HG03280 (cell line): Measurements from ENCODE around the gene TMEM150C.

Source experiments
- ATAC-seq: cut with Tn5 transposase; IDR thresholded peaks from one replicate; pipeline ENCODE4 v1.9.1; 2021; ENCODE audit warnings: mild to moderate bottlenecking, moderate library complexity; ENCODE audit not compliant: unreplicated experiment

TMEM150C gene

DNA sequence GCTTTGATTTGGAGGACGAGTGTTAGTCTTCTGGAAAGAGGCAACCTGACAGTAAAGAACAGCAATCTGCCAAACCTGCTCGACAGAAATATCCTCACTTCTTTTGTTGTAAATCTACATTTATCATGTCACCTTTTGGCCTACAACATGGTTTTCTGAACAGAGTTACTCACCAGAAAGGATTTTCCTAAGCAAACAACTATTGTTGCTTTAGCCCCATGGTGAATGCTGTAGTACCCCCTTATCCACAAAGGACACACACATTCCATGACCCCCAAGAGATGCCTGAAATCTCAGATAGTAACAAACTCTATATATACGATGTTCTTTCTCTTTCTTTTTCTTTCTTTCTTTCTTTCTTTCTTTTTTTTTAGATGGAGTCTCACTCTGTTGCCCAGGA is 42.7 kb downstream of the TMEM150C start:
- ATAC-seq, result no peak

DNA sequence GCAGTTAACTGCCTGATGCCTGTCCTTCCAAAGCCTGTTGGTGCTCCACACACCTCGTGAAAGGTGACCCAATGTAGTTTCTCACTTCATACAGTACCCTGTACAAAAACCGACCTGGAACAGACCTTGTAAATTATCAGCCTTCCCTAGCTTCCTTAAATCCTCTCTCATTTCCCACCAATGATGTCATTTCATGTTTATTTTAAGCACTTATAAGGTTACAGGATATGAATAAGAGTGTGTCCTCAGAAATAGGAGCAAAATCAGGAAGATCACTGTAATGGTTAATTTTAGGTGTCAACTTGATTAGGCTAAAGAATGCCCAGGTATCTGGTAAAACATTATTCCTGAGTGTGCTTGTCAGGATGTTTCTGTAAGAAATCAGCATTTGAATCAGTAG is 44.7 kb downstream of the TMEM150C start:
- no peak for ATAC-seq

DNA sequence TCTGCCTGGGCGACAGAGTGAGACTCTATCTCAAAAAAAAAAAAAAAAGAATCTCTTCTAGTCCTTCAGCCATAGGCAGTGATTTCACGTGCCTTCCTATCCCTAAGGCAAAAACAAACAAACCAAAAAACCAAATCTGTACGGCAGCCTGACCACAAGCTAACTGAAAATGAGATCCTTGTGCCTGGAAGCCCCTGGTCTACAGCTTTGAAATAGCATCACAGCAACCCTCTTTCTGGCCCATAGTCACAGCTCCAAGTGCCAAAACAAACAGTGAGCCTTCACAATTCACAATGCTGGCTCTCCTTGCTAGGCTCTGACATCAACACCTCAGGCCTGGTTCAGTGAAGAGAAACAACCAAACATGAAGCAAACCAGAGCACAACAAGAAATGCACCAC is 46.1 kb downstream of the TMEM150C start:
- ATAC-seq, result no peak

DNA sequence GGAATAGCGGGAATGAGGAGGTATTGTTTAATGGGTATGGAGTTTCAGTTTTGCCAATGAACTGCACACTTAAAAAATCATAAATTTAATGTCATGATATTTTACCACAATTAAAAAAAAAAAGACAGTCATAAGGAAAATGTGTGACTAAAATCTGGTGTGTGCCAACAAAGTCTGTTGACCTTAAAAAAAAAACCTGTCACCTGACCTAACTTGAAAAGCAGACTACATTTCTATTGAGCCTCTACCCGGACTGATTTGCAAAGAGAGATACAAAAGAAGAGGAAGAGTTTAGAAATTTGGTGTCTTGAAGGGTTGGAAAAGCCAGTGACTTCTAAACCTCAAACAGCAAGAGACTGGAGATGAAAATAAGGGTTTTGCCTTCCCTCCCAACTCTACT is 48.4 kb downstream of the TMEM150C start:
- ATAC-seq, result no peak

DNA sequence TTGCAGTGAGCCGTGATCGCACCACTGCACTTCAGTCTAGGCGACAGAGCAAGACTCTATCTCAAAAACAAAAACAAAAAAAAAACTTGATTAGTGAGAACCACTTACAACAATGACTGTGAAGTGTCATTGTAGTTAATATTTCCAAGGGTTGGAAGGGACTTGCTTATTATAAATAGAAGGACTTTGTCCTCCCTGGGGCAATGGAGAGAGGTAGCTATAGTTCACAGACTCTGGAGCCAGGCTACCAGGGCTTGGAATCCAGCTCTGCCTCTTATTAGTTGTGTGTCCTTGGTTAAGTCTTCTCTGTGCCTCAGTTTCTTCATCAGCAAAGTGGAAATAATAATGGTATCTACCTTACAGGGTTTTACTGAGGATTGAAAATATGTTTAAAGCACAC is 51.6 kb downstream of the TMEM150C start:
- no peak for ATAC-seq

DNA sequence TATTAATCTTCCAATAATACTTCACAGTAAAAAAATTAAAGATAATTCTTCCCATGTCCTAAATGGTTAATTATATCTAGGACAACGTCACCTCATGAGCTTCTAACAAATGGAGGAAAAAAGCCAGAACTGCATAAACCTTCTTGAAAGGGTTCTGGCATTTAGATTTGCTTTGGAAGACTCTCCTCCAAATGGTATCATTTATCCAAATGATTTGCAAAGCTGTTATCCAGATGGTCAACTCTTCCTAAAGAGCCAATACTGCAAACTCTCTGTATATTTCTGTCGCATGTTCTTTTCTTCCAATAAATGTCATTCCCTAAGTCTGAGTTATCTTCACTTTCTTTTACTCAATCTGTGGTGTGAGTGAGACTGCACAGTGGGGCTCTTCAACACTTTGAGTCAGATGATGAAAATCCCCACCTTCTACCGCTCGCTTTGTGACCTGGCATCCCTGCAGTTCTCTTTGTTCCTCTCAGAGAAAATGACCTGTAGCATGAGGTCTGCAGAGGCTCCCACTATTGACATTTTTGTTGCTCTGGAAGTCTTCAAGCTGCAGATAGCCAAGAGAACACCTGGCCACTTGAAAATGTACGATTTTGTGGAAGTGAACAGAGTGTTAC is 52.9 kb downstream of the TMEM150C start:
- ATAC-seq, result no peak

DNA sequence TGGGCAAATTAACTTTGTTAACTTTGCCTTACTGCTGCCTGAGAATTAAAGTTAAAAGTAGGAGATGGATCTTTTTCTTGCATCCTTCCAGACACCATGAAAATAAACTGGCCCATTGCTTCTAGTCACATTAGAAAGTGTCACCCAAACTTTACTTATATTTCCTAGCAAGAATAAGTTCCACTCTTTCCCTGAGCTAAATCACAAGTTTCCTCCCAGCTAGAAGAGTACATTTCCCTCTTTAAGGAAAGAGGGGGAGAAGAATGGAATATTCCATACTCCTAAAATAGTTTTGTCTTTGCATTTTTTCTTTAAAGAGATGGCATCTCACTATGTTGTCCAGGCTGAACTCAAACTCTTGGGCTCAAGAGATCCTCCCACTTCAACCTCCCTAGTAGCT is 53.8 kb downstream of the TMEM150C start:
- ATAC-seq, result no peak

DNA sequence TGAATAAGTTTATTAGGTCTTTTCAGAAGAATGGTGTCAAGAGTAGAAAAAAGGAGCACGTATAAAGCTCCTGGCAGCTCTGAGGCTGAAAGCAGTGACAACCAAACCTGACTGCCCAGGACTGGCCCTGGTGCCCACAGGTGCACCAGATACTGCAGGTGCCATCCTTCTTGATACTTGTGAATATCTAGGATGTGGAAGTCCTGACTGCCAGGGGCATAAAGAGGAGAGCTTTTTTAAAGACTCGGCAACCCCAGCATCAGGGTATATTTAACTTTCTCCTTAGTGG is 60.7 kb downstream of the TMEM150C start:
- no peak for ATAC-seq

DNA sequence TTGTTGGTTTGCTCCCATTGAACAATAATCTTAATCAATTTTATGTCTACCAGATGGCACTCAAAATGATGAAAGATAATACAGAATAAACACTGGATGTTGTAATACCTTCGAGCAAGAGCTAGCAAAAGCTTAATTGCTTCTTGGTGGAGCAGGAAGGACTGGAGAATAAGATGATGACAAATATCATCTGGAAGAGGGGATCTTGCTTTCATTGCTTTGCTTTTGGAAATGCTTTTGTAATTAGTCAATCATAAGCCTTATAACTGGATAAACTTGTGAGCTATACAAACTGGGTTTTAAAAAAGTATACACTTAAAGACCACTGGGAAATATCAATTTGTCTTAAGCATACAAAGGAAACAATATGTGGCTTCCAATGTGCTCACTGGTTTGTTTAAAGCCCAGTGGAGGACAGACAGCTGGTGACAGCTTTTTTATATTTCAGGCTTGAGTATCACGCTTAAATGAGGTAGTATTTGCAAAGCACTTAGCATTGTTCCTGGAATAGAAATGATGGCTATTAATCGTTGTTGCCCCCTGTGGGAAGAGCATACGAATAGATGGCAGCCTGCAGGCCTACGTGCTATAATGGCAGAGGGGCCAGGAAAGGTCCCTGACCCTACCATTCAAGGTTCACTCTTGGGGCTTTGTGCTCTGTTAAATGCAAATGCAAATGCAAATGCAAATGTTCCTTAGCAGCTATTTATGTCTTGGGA is 61.2 kb downstream of the TMEM150C start:
- ATAC-seq, result no peak

DNA sequence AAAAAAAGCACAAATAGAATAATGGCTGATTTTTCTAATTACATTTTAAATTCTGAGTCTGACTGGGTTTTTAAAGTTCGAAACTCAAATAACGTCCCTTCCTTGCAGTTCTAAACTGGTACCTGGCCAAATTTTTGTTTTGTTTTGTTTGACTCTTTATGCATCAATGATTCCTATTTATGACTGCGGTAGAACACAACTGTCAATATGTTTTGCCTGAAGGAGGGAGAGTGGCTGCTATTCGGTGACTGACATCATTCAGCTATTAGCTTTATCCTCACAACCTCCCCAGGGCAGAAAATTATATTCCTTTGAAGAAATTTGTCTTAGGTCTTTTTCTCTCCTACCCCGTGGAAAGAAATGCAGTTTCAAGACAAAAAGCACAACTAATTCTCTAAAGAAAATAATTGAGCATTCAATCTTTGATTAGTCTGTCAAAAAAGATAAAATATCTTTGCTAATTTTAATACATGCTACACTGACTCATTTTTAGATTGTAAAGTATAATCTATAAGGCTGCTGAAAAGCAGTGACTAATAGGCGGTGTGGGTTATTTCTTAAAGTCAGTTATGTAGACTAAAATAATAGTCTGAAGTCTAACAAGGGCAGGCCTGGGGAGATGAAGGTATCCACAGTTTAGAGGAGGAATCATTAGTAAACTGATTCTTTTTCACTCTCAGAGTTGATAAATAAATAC is 61.9 kb downstream of the TMEM150C start:
- no peak for ATAC-seq

DNA sequence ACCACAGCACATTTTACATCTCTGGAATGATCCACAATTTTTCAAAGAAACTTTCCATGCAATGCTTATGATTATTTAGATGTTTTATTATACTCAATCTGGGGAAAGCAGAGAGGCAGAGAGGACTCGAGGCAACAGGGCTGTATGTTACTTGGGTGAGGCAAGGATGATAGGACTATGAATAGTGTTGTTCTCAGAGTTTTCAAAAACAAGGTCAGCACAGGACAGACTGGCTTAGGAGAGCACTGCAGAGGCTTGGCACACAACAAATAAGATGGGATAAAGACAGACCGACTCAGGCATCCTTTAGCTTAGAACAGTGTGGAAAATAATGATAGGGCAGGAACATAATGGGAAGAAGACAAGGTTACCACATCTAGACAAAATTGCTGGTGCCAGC is 65.4 kb downstream of the TMEM150C start:
- no peak for ATAC-seq

DNA sequence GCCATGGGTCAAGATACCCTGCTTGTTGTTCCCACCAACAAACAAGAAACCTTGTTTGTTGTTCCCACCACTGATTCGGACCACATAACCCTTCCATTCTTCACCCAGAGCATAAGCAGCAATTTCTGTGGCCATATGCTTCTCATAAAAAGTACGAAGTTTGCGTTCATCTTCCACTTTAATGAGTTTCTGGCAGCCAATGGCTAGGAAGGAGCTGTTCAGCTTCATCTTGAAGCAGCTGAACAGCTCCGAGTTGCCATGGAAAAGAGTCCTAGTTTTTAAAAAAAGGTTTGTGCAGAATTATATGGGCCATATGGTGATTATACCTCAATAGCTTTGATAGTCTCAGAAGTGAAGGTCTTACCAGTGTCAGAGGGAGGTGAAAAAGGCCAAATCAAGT is 66.1 kb downstream of the TMEM150C start:
- ATAC-seq, result no peak

DNA sequence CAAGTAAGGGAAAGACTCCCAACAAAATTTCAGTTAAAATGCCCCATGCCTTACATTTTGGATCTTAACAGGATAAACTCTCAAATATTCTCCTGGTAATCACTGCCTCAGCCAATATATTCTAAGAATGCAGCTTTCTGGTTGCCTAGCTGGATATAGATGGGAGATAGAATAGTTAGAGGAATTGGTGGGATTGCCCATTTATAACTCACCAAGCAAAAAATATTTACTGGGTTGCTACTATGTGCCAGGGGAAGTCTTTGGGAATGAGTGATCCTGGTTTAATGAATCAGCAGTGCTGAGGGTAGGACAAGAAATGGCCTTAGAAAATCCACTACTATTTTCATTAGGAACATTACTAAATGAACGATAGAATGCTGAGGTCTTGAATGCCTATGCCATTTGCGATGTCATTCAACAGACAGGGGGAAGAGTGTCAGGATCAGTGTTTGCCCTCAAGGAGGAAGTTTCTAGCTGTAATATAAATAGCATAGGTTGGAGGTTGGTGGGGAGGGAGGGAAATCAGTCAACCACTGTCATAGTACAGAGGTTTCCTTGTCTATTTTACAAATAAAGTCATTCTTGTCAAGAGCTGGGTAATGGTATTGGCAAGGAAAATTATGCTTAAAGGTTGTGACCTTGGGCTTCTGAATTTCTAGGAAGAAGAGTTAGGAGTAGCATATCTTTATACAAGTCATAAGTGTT is 67.9 kb downstream of the TMEM150C start:
- ATAC-seq, result no peak

DNA sequence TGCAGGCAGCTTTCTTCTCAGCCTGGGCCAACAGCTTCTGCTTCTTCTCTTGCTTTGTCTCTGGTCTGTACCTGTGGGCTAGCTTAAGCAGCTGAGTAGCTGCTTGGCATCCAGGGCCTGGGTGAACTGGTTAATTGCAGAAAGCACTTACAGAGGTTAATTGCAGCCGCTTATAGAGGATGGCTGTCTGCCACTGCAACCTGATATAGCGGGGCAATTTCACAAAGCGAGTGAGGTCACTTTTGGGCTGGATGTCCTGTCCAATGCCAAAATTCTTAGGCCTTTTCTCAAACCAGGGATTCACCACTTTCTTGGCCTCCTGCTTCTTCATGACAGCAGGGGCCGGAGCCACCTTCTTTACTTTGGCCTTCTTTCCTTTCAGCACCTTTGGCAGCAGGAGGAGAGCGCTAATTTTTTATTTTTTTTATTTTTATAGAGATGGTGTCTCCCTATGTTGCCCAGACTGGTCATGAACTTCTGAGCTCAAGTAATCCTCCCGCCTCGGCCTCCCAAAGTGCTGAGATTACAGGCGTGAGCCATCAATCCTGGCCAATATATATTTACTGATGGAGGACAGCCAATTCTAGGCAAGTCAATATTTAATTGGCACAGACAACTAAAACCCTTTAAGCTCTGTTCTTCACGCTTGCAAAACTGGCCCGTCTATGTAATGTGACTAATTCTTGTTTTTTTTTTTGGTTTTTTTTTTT is 70.4 kb downstream of the TMEM150C start:
- ATAC-seq, result no peak

DNA sequence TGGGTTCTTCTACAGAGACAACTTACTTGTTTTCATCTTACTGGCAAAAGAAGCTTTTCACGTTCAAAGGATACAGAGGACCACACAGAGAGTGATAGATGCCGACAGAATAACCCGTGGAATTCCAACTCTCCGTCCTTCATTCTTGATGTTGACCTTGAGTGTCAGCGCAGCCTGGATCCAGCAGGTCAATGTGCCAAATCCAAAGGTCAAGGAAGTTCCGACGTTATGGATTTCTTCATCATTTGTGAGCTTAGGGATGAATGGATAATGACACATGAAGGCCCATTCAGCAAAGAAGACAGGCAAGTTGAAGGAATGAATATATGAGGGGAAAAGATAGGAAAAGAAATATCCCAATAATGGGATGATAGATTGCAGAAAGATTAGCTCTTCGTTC is 71.8 kb downstream of the TMEM150C start:
- ATAC-seq, result no peak

DNA sequence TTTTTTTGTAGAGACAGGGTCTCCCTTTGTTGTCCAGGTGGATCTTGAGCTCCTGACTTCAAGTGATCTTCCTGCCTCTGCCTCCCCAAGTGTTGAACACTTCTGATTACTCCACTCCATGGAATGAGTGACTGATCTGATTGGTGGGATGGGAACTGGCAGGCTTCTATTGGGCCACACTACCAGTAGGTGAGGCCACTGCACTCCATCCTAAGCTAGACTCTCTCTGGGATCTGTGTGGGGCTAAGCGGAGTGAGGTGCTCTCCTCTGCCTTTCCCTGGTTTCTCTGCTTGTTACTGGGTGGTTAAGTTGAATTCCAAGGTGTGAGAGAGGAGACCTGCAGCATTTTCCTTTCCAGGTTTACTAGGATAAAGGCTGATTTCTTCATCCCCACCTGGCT is 72.7 kb downstream of the TMEM150C start:
- no peak for ATAC-seq

DNA sequence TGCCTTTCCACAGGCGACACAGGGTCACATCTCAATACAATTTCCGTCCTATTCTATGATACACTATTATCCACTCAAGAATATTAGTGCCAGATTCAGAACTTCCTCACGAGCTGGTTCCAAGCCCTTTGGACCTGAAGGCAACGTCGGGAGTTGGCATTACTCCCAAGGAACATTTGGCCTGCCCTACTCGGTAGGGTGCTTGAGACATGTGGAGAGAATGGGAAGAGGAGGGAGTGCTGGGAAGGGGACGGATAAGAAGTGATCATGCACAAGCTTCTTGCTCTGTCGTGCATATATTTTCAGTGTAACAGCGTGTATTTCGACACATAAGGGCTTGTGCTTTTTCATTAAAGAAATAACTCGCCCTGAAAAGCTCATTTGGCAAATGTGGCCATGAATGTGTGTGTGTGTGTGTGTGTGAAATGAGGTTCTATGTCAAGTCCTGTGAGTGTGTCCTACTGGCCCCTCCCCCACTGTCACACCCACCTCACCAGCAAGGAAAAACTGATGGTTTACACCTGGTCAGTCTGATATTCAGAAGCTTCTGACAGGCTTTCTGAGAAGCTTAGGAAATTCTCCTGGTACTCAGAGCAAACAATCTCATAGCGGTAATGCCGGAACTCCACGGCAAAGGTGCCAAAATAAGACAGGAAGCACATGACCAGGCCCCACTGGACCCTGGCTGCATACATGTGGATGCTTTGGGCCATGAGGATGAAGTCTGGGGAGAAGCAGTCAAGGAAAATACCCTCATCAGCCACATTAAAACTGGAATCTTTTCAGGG is 76.6 kb downstream of the TMEM150C start:
- ATAC-seq, result no peak

DNA sequence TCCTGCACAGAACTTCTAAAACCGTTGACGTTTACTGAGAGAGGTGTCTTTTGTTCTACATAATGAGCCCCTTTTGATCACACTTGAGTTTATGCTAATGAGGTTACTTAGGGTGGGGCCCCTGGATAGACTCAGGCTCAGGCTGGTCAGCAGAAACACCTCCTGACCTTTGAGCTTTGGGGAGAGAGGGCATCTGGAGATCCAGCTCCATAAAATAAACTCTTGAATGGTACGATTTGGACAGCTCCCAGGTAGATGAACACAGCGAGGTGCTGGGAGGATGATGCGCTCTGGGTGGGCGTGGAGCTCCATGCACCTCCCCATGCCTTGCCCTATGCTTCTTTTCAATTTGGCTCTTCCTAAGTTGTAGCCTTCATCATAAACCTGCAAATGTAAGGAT is 79.4 kb downstream of the TMEM150C start:
- ATAC-seq, result no peak

DNA sequence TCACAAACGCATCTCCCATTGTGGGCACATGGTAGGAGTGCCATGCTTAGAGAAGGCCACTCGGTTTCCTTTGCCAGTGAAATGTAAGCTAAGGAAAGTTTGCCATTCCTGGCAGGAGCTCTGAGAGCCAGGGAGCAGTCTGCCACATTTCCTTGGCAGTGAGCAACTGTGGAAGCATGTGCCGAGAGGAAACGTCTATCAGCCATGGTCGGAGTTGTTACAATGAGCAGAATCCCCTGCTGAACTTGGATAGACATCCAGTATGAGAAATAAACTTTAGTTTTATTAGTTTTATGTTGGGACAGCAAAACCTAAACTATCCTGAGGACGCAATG is 80.3 kb downstream of the TMEM150C start:
- no peak for ATAC-seq

DNA sequence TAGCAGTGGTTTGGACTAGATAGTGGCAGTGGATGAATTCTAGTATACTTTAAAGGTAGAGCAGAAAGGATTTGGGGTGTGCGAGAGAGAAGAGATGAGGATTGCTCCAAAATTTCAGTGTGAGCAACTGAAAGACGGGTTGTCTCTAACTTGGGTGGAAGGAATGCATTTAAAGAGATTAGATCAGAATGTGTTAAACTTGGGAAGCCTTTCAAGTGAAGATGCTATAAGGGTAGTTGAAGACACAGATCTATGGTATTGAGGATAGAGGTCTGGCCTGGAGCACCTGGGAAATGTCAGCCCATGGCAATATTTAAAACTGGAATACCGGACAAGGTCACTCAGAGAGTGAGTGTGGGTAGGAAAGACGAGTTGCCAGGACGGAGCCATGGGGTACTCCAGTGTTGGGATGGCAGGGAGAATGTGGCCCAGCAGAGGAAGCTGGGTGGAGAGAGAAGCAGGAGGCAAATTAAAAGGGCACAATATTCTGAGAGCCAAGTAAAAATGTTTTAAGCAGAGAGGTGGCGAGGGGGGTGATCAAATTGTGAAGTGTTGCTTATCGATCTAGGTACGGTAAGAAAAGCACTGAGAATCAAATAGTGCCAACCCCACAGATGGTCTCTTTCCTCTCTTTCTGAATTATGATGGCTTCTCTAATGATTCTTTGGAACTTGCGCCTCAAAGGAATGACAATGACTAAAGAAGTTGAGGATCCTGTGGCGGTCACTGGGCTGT is 80.8 kb downstream of the TMEM150C start:
- no peak for ATAC-seq
